Heart right ventricle (tissue), 16 donors: ENCODE results near the gene CEBPA. TPM values are rescaled to one million over a fixed set of nuclear protein-coding genes. Genes with fewer than 3 reads are reported as not detected.

ENCODE experiments used
- ATAC-seq, 8 donors: fragments of 200-7000 bp; cut with Tn5 transposase; one replicate each; pipeline ENCODE4 v1.9.1; 2020; ENCODE audit warnings: mild to moderate bottlenecking in 8 of 8, moderate library complexity in 8 of 8, moderate number of reproducible peaks in 1 of 8
- DNase-seq, 2 donors: peaks; one replicate each; pipeline ENCODE4 v3.0.0-alpha.2; 2020
- H3K27ac ChIP-seq, 10 donors: fragments of 200-600 bp; sonication (generic) in 2 of 10; one replicate each; pipeline versions ENCODE4 v1.5.0 to v1.8.0; 2020 to 2022; ENCODE audit warnings: mild to moderate bottlenecking in 3 of 10
- H3K27me3 ChIP-seq, 7 donors: fragments of 200-600 bp; one replicate each; pipeline ENCODE4 v1.8.0; 2021 to 2022; ENCODE audit warnings: mild to moderate bottlenecking in 2 of 7
- H3K36me3 ChIP-seq, 9 donors: fragments of 200-600 bp; sonication (generic) in 1 of 9; one replicate each; pipeline versions ENCODE4 v1.5.0 to v1.8.0; 2020 to 2022; ENCODE audit warnings: mild to moderate bottlenecking in 2 of 9
- H3K4me1 ChIP-seq, 9 donors: fragments of 200-600 bp; sonication (generic) in 1 of 9; one replicate each; pipeline versions ENCODE4 v1.5.0 to v1.8.0; 2020 to 2022; ENCODE audit warnings: mild to moderate bottlenecking in 4 of 9
- H3K4me3 ChIP-seq, 10 donors: fragments of 200-600 bp; sonication (generic) in 2 of 10; one replicate each; pipeline versions ENCODE4 v1.5.0 to v1.8.0; 2020 to 2022; ENCODE audit warnings: mild to moderate bottlenecking in 7 of 10, moderate library complexity in 2 of 10
- H3K9me3 ChIP-seq, 11 donors: fragments of 200-600 bp in 10 of 11; sonication (generic) in 2 of 11; one replicate each; pipeline versions ENCODE4 v1.5.0 to v1.8.0; 2013 to 2022; ENCODE audit warnings: mild to moderate bottlenecking in 2 of 11, control low read depth in 1 of 11, moderate library complexity in 1 of 11
- CTCF ChIP-seq, 9 donors: fragments of 200-600 bp; sonication (generic) in 2 of 9; IDR thresholded peaks; one replicate each; pipeline versions ENCODE4 v1.5.0 to v1.8.0; 2021 to 2022; ENCODE audit warnings: antibody characterized with exemption in 9 of 9, mild to moderate bottlenecking in 5 of 9, moderate library complexity in 1 of 9
- WGBS, 2 donors: extraction: QIAGEN DNeasy Blood & Tissue Kit; methylation state at CpG; one replicate each; pipeline ENCODE4 v1.1.7; 2013; ENCODE audit warnings: inconsistent platforms in 1 of 2; 5-methylcytosine and 5-hydroxymethylcytosine counted together
- intact Hi-C, 10 donors: fragments of 100-400 bp; cut with DNase I; formaldehyde crosslinking; loops; one replicate each; pipeline versions ENCODE4 v1.11.1 to v1.14.2; 2022
- polyA plus RNA-seq, 2 donors: library from polyadenylated mRNA; stranded (reverse); fragments of 200-250 nt; gene quantifications; one replicate each; pipeline ENCODE4 v1.2.3, GENCODE V29; 2013
- total RNA-seq, 10 donors: library from RNA; stranded (reverse); fragmentation: NEBNext Ultra II Directional in 3 of 10; extraction: Animal tissue kit (Norgen Biotek cat#: 25700) in 3 of 10; gene quantifications; one replicate each; pipeline versions ENCODE4 v1.2.1 to v1.2.4, GENCODE V29; 2021 to 2023
- donor health status: Arrhythmogenic right ventricular cardiomyopathy.
- donor health status: ischemic (EF 13 %, LVEDD 7.1; RV severe dilation, severe dysfunction).
- donor health status: healthy with polysubstance abuse.
- donor health status: DM: no; HTN: yes; CAD: no.
- donor health status: DM: no; HTN: no; CAD: no.
- donor health status: ischemic (EF 25% LVEDD 6.9; RV normal size, moderate dysfunction).
- donor health status: ischemic (EF 25% LVEDD 5.7; RV mildly dilated, moderate dysfunction).
- donor health status: healthy.
- donor health status: DM: yes; HTN: yes; CAD: no.
- donor health status: Ischemic cardiomyopathy.
- donor health status: ischemic (EF 35%, LVEDD 5.7; RV mildly dilated, moderate dysfunction).
- donor health status: nonischemic (EF 11% LVEDD 7.7; RV severe dilation, severe dysfunction).
- donor health status: DM: yes; HTN: yes; CAD: no.
- donor health status: PGD.
- donor health status: ischemic (EF 29% LVEDD 5.4; RV normal size, mild dysfunction).
- donor health status: nonischemic (EF 23%, LVEDD 6.1; RV moderate dilation, normal function).

The CEBPA gene
- total and polyA plus RNA-seq, 12 donors = 0.71 to 7.7 (median 3.5) TPM

- no peak for TF ChIP-seq CTCF (IDR thresholded peaks at IDR 0.05)
- intact Hi-C loops = loop anchor here in 8 of 10 donors (5.0 to 10.0 kb wide), 6 partner anchors 67 to 102 kb away; partner anchors contain the start of gene CEBPG (in 2 of the 8)
- no peak overlapping the region for H3K4me3 ChIP-seq
These were observed 2.7 kb upstream of the CEBPA start for GRCh38 chr19:33304760-33305647.

GRCh38 chr19:33304371-33304759 is 2.0 kb upstream of the CEBPA start:
- Histone ChIP-seq H3K4me1 (peaks cover 3 to 30% (median 22%) of the 10 kb centered on the region in 9 donors), H3K9me3 (no peaks in the 10 kb centered on the region), H3K36me3 (no peaks in the 10 kb centered on the region), H3K4me3 (peak overlapping the region in 5 of 10 donors; percentile 78 to 90 (median 81)), H3K27ac (no peak overlapping the region), H3K27me3 (peaks cover 5 to 45% (median 29%) of the 10 kb centered on the region in 7 donors)
- WGBS, 2 donors = 67 to 70% methylated on average over 13 of the region's 13 CpGs
- intact Hi-C loops = loop anchor here in 8 of 10 donors (5.0 to 10.0 kb wide), 6 partner anchors 68 to 103 kb away; partner anchors contain the start of gene CEBPG (in 2 of the 8)
- TF ChIP-seq CTCF (IDR thresholded peaks at IDR 0.05) = no peak
- DNase-seq (no peak), ATAC-seq (no peak)

More at GRCh38 chr19:33304760-33305647, 2.7 kb upstream of the CEBPA start:
- H3K27me3 ChIP-seq = peaks cover 5 to 46% (median 29%) of the 10 kb centered on the region in 7 donors
- WGBS, 2 donors = 78 to 82% methylated on average over 12 of the region's 12 CpGs
- H3K9me3 ChIP-seq = no peaks in the 10 kb centered on the region
- H3K36me3 ChIP-seq = no peaks in the 10 kb centered on the region
- H3K4me1 ChIP-seq = peaks cover 3 to 27% (median 20%) of the 10 kb centered on the region in 9 donors
- DNase-seq = no peak
- no peak overlapping the region for H3K27ac ChIP-seq
- ATAC-seq = no peak

GRCh38 chr19:33303791-33304345 is 1.5 kb upstream of the CEBPA start:
- no peak for TF ChIP-seq CTCF (IDR thresholded peaks at IDR 0.05)
- H3K4me1 ChIP-seq = peaks cover 3 to 35% (median 22%) of the 10 kb centered on the region in 9 donors

More at GRCh38 chr19:33303791-33304345, 1.5 kb upstream of the CEBPA start:
- DNase-seq (no peak), ATAC-seq (peak in 2 of 8 donors; percentile 5)
- H3K4me3 ChIP-seq = peak overlapping the region; percentile 54 to 90 (median 79)
- peak overlapping the region in 6 of 10 donors; percentile 8 to 80 (median 67) for H3K27ac ChIP-seq
- no peaks in the 10 kb centered on the region for H3K9me3 ChIP-seq
- H3K27me3 ChIP-seq = peaks cover 5 to 45% (median 28%) of the 10 kb centered on the region in 7 donors
- intact Hi-C loops = loop anchor here in 8 of 10 donors (5.0 to 10.0 kb wide), 6 partner anchors 68 to 103 kb away; partner anchors contain the start of gene CEBPG (in 2 of the 8)
- H3K36me3 ChIP-seq = no peaks in the 10 kb centered on the region
- 15 to 16% methylated on average over 33 of the region's 33 CpGs for WGBS, 2 donors
